ENCODE measurements around the gene PON1.

DNA sequence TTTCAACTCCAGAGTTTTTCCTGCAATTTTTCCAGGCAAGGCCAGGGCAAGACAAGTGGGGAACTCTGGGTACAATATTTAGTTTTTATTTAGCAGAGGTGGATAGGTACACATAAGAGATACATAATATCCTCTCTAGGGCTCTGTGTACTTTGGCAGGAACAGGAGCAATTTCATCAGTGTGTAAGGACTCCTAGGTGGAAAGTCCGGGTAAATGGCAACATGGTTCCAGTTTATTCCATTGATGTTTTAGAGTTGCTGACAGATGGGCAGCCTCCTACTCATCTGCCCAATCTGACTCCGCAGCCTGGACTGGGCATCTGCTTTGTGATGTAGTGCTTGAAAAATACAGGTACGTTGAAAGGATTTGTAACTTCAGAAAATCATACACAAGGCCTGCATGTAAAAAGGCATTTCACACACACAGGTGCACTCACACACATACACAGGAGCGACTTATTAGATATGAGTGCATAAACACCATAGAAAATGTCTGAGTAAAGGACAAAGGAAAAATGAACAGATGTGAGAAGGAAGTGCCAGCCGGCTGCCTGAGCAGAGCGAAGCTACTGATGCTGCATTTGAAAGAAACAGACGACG is 5.7 kb downstream of the PON1 start:
- TF ChIP-seq, protein P1, sequence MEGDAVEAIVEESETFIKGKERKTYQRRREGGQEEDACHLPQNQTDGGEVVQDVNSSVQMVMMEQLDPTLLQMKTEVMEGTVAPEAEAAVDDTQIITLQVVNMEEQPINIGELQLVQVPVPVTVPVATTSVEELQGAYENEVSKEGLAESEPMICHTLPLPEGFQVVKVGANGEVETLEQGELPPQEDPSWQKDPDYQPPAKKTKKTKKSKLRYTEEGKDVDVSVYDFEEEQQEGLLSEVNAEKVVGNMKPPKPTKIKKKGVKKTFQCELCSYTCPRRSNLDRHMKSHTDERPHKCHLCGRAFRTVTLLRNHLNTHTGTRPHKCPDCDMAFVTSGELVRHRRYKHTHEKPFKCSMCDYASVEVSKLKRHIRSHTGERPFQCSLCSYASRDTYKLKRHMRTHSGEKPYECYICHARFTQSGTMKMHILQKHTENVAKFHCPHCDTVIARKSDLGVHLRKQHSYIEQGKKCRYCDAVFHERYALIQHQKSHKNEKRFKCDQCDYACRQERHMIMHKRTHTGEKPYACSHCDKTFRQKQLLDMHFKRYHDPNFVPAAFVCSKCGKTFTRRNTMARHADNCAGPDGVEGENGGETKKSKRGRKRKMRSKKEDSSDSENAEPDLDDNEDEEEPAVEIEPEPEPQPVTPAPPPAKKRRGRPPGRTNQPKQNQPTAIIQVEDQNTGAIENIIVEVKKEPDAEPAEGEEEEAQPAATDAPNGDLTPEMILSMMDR (IDR thresholded peaks at IDR 0.05): no peak
- no peak for TF ChIP-seq POLR2A (IDR thresholded peaks at IDR 0.05)

Measured in thyroid gland (tissue), 4 donors.